ENCODE data around the gene CLDN4.
"Not testable (repeated sequence)": the region's sequence is repeated elsewhere in the genome, so short reads cannot be mapped to it uniquely, and the experiment has no call there.

CLDN4 gene

DNA sequence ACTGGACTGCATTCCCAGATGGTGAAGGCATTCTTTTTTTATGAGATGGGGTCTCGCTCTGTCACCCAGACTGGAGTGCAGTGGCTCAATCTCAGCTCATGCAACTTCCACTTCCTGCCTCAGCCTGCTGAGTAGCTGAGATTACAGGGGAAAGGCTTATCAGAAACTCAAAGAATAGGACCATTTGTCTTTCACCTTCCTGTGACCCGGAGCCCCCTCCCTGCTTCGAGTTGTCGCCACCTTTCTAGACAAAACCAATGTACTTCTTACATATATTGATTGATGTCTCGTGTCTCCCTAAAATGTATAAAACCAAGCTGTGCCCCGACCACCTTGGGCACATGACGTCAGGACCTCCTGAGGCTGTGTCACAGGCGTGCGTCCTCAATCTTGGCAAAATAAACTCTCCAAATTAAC is 13.3 kb downstream of the CLDN4 start:
- DNase-seq (ENCODE audit: low read depth): no peak

DNA sequence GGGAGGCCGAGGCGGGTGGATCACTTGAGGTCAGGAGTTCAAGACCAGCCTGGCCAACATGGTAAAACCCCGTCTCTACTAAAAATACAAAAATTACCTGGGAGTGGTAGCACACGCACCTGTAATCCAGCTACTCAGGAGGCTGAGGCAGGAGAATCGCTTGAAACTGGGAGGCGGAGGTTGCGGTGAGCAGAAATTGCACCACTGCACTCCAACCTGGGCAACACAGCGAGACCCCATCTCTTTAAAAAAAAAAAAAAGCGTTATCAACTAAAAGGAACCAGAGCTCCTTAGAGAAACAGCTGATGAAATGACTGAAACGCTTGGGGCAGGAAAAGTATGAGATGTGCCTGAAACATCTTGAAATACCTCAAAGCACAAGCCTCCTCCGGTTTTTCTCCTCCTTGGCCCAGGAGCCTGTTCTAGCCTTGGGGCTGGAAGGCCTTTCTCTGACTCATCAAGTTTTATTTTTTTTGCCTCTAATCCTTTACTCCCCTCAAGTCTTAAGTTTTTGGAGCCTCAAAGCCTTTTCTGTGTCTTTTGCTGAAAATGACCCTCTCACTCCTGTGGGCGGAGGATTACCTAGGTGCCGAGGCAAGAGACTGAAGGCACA is 14.2 kb downstream of the CLDN4 start:
- no peak for DNase-seq (ENCODE audit: low read depth)

DNA sequence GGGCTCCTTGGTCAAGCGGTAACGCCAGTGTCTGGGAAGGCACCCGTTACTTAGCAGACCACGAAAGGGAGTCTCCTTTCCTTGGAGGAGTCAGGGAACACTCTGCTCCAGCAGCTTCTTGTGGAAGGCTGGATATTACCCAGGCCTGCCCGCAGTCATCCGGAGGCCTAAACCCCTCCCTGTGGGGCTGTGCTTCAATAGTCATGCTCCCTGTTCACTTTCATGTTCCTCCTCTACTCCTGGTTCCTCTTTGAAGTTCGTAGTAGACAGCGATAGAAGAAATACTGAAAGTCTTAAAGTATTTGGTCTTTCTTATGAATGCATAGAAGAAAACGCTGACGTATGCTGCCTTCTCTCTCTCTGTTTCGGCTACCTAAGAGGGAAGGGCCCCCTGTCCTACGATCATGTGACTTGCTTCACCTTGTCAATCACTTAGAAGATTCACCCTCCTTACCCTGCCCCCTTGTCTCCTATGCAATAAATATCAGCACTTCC is 15.0 kb downstream of the CLDN4 start:
- not testable (repeated sequence) for DNase-seq (ENCODE audit: low read depth)

DNA sequence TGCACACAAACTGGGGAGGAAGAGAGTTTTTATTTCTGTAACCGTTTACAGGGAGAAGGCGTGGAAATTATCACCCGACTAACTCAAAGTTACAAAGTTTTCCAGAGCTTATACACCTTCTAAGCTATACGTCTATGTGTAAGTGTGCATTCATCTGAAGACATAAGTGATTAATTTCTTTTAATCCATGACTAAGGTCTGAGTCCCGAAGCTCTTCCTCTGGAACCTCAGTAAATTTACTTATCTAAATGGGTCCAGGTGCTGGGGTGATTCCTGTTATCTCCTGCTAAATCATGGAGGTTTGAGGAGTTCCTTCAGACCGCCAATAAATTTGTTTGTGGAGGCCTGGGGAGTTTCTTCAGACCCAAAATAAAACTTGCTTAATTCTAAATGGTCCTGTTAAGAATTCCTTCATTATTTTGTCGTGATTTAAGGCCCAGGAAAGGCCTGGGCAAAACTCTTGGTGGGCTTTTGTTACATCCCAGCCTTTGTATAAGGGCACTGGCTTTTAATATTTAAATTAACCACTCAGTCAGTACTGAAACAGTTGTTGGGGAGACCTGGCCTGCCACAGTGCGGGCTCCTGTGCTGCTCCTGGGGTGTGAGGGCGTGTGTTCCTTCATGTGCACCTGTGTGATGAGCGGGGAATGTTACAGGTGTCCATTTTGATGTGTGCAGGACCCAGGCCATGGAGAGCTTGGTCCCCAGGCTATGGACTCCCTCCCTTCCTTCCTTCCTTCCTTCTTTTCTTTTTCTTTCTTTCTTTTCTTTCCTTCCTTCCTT is 17.3 kb downstream of the CLDN4 start:
- DNase-seq (ENCODE audit: low read depth): no peak

DNA sequence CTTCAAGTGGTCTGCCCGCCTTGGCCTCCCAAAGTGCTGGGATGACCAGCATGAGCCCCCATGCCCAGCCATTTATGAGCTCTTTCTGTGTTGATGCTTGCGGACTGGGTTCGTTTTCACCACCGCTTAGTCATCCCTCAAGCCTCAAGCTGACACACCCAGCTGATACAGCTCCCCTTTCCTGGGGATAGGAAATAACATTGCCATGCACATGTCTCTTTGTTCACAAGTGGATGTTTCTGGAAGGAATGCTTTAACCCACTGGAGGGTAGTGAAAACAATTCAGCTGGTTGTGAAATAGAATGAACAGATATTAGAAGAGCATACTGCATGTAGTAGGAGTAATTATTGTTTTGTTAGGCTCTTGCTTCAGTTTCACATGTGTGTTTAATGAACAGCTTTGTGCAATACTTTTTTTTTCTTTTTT is 20.0 kb downstream of the CLDN4 start:
- DNase-seq (ENCODE audit: low read depth): no peak

DNA sequence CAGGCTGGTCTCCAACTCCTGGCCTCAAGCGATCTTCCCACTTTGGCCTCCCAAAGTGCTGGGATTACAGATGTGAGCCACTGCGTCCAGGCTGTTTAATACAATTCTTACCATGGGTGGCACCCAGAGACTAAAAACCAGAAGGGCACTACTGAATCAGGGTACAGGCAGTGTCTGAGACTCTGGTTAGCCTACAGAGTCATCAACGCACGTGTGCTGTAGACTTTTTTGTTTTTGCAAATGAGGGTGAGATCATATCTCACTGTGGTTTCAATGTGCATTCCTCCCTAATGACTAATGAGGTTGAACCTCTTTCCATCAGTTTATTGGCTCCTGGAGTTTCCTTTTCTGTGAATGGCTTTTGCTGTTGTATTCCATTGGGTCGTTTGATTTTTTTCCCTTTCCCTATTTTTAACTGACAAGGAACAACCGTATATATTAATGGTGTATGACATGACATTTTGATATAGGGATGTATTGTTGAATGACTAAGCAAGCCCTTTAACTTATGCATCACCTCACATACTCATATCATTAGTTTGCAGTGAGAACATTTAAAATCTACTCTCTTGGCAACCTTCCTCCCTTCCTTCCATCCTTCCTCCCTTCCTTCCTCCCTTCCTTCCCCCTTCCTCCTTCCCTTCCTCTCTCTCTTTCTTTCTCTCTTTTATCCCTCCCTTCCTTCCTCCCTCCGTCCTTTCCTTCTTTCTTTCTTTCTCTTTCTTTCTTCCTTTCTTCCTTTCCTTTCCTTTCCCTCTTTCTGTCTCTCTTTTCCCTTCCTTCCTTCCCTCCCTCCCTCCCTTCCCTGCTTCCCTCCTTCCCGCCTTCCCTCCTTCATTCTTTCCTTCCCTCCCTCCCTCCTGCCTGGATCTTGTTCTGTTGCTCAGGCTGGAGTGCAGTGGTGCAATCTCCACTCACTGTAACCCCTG is 20.9 kb downstream of the CLDN4 start:
- DNase-seq (ENCODE audit: low read depth): no peak

DNA sequence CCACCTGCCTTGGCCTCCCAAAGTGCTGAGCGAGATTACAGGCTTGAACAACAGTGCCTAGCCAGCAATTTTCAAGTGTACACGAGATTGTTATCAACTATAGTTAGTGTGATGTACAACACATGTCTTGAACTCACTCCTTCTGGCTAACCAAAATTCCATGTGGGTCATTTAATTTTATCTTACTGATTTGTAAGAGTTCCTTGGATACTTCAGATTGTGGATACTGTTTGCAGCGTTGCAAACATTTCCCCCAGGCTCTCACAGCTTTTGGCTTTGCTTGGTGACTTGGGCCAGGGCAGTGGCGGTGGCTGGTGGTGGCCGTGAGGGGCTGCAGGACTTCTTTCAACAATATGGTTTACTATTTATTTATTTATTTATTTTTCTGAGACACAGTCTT is 21.7 kb downstream of the CLDN4 start:
- no peak for DNase-seq (ENCODE audit: low read depth)

DNA sequence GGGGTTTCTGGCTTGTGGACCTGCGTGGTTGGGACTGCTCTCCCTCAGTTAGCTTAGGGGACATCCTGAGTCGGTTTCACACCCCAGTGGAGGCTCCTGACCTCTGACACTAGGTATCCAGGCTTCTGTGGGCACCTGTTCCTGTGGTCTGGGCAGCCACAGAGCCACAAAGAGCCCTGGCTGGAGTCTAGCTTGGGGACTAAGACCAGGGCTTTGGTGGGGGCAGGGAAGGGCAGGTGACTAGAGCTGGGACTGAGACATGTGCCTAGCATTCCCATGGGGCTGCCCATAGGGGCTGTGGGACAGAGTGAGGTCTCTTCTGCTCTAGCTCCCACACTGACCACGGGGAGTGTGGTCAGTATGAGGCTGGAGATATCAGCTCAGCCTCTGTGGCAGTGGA is 26.1 kb downstream of the CLDN4 start:
- DNase-seq (ENCODE audit: low read depth): no peak

DNA sequence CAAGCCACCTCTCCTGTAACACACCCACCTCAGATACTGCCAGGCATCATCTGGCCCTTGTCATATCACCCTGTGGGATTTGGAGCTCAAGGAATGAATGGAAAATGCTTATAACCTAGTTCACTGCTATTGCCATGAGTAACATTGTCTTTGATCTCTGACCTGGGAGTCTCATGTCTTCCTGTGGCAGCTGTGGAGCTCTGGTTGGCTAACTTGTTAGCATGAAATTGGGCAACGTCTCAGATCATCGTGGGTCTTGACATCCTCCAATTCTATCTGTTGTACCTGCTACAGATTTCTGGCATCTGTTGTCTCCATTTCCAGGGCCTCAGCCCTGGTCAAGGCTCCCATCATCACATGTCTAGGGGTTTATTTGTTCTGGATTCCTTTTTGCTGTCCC is 28.0 kb downstream of the CLDN4 start:
- DNase-seq (ENCODE audit: low read depth): no peak

DNA sequence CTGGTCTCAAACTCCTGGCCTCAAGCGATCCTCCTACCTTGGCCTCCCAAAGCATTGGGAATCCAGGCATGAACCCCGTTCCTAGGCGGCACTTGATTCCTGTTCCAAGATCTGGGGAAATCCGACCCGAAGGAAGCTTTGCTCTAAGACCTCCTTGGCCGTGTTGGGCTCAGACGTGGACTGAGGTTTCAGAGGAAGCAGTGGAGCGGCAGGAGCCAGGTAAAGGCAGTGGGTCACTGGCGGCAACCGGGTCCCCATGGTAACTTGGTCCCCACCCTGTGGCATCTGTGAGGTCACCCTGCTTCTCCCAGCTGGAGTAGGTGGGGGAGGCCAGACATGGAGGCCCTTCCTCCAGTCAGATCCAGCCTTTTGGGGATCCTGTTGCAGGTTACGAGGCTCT is 30.1 kb downstream of the CLDN4 start, which contains the start of gene TMEM270:
Gene TMEM270 (plus strand): TSS at position 301 of the 400 bp plus-strand sequence. CDS start 36 bp downstream, at position 337.
- no peak for DNase-seq (ENCODE audit: low read depth)

DNA sequence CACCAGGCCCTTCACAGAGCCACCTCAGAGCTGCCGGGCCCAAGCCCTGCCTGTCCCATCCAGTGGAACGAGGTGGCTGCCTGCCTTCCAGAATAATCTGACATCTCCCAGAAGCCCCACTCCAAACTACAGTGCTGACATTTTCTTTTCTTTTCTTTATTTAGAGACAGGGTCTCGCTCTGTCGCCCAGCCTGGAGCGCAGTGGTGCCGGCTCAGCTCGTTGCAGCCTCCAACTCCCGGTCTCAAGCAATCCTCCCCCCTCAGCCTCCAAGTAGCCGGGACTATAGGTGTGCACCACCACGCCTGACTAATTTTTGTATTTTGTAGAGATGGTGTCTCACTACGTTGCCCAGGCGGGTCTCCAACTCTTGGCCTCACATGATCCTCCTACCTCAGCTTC is 30.5 kb downstream of the CLDN4 start:
- no peak for DNase-seq (ENCODE audit: low read depth)

DNA sequence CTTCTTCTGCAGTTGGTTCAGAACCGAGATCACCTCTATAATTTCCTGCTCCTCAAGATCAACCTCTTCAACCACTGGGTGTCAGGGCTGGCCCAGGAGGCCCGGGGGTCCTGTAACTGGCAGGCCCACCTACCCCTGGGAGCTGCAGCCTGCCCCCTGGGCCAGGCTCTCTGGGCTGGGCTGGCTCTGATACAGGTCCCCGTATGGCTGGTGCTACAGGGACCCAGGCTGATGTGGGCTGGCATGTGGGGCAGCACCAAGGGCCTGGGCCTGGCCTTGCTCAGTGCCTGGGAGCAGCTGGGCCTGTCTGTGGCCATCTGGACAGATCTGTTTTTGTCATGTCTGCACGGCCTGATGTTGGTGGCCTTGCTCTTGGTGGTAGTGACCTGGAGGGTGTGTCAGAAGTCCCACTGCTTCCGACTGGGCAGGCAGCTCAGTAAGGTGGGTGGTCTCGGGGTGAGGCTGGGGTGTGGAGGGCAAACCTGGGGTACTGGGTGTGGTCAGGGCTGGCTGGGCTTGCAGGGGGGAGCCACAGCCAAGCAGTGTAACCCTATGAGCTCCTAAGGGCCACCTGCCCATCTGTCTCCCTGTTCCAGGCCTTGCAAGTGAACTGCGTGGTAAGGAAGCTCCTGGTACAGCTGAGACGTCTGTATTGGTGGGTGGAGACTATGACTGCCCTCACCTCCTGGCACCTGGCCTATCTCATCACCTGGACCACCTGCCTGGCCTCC is 34.4 kb downstream of the CLDN4 start:
- no peak for DNase-seq (ENCODE audit: low read depth)

DNA sequence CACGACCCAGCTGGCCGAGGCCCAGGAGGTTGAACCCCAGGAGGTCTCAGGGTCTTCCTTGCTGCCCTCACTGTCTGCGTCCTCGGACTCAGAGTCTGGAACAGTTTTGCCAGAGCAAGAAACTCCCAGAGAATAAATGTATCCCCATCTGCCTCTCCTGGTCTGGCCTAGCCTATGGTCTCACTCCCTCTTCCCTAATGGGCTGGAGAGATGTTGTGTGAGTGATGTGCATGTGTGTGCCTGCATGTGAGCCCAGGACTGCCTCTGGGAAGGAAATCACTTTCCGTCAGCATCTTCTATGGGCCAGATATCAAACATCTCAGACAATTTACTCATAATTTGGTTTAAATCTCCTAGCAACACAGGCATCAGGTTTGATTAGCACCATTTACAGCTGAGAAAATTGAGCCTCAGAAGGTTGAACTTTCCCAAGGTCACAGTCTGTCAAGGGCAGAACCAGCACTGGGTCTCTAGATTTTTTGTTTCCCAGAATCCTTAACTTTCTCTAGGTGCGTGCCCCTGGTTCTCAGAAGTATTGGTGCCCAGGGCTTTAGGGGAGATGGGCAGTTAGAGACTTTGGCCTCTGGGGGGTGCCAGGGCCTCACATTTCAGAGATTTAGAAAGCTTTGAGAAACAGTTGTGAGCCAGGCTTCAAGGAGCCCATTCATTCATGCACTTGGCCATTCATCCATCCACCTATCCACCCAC is 35.1 kb downstream of the CLDN4 start:
- no peak for DNase-seq (ENCODE audit: low read depth)

DNA sequence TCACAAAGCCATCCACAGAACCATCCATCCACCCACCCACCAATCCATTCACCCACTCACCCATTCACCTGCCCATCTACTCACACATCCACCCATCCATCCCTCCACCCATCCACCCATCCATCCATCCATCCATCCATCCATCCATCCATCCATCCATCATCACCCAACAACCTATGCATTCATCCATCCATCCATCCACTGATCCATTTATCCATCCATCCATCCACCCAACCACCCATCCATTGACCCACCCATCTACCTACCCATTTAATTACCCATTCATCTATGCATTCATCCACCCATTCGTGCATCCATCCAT is 35.6 kb downstream of the CLDN4 start:
- no peak for DNase-seq (ENCODE audit: low read depth)

DNA sequence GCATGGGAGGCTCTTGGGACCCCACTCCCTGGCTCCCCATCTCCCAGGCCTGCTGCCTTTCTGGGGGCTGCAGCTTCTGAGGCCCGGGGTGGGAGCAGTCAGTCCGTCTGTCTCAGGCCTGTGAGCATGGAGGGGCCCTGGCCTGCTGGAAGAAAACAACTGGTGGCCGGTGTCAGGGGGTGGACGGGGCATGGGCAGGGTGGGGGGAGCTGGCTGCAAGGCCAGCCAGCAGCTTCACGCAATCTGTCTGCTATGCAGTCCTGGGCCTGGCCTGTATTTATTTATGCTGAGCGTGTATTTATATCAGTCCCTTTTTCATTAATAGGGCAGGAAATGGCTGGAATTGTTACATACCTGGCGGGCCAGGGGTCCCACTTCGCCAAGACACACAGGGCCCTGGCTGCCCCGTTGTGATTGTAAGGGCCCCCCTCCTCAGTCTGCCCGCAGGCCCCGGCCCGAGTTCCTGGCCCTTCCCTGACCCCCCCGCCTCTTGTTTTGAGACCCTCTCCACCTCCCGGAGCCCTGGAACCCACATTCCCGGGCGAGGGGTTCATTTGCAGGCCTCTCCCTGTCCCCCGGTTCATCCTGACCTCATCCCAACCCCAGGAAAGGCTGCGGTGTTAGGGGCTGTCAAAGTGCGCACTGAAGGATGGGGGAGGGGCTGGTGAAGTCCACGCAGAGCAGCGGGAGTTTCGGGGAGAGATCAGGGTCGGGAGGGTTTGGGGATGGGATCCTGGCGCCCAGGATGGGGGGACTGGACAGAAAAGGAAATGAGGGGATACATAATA is 38.4 kb downstream of the CLDN4 start:
- no peak for DNase-seq (ENCODE audit: low read depth)

DNA sequence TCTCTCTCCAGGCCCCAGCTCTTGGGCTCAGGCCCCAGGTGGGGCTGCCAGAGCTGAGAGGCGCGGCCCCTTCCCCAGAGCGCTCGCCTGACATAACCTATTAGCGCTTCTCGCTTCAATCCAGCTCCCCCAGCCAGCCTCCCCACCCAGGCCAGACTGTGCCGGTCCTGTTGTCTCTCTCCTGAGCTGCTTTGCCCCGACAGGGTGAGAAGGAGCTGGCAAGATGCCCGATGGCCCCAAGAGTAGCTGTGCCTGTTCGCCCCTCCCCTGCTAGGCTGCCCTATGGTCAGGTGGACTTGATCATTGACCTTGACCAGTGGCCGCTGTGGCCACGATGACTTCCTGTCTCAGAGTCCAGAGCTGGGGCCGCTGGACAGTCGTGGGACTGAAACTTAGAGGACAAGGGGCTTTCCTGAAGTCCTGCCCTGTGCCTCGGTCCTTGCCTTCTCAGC is 39.3 kb downstream of the CLDN4 start:
- no peak for DNase-seq (ENCODE audit: low read depth)

DNA sequence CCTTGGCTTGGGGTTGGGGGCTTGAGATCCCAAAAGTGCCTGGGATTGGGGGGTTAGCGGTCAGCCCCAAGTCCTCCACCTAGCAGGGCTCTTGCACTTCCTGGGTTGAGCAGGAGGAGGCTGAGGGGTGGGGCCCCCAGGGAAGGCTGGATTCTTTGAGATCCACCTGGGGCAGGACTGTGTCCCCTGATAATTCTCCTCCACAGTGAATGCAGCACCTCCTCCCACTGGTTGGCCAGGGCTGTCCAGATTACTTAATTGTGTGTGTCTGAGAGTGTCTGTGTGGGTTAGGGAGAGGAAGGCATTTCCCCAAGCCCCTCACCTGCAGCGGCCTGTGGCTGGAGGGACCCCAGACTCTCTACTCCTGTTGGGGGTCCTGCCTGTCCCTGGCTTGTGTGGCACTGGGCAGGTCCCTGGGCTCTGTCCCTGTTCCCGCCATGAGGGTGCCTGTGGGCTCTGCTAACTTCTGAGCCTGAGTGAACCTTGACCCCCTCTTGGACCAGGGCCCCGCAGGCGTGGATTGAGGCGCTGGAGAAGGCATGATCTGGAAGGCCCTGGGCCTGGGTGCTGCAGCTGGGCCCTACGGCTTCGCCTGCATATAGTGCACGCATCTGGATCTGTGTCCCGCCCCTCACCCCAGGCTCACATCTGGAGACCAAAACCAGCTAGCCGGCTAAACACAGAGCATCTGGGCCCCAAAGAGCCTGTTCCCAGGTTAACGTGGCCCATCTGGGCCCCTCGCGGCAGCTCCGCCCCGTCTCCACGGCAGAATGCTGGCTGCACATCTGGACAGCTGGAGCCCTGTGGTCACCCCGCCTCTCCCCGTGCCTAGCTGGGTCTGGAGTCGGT is 40.6 kb downstream of the CLDN4 start:
- no peak for DNase-seq (ENCODE audit: low read depth)

DNA sequence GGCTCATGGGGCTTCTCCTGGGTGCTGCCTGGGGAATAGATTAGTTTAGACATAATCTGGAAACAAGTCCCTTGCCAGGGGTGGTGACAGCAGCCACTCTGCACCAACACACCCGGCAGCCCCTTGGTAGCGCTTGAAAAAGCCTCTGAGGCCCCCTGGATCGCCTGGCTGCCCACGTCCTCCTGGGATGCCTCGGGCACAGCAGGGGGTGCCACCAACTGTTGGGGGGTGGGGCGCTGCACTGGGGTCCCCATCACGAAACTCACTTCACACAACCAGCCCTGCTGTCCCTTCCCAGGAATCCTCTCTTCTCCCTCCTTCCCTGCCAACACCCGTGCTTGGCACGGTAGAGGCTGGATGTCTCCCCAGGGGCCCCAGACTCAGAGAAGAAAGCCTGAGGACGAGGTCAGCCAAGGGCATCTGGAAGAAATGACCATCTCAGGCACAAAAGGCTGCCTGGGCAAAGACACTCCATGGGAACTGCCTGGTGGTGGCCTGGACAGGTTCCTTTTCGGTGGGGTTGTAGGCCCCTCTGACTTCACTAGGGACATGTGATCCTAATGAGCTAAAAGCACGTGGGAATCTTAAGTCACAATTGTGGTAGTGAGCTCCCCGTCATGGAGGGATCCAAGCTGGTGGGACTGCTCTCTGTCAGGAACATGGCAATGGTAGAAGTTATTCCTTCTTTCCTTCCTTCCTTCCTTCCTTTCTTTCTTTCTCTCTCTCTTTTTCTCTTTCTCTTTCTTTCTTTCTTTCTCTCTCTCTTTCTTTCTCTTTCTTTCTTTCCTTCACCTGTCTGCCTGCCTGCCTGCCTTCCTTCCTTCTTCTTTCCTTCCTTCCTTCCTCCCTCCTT is 41.5 kb downstream of the CLDN4 start:
- DNase-seq (ENCODE audit: low read depth): no peak
